ENCODE measurements around the gene TYR. TPM values are rescaled to one million over a fixed set of nuclear protein-coding genes. Genes with fewer than 3 reads are reported as not detected.

Gene TYR
- polyA plus RNA-seq (2012; ENCODE audit: missing spikeins) = not detected

GRCh38 chr11:89177691-89178231, at the start of gene TYR:
Gene TYR (plus strand): TSS chr11:89177875. CDS start chr11:89177954, 79 bp downstream.
- FAIRE-seq = no peak
- no peak for TF ChIP-seq TAF1 (IDR thresholded peaks at IDR 0.05; ENCODE audit: borderline replicate concordance, low read depth, low read length)
- no peak for TF ChIP-seq POLR2AphosphoS5 (IDR thresholded peaks at IDR 0.05; ENCODE audit: low read depth, low read length)
- TF ChIP-seq POLR2A (IDR thresholded peaks at IDR 0.05; ENCODE audit: low read depth, low read length) = no peak
- DNase-seq (ENCODE audit: insufficient read length) = no peak

GRCh38 chr11:89136606-89137005, 41.1 kb upstream of the TYR start:
- no peak for TF ChIP-seq POLR2AphosphoS5 (IDR thresholded peaks at IDR 0.05; ENCODE audit: low read depth, low read length)
- no peak for TF ChIP-seq TAF1 (IDR thresholded peaks at IDR 0.05; ENCODE audit: borderline replicate concordance, low read depth, low read length)
- no peak for TF ChIP-seq POLR2A (IDR thresholded peaks at IDR 0.05; ENCODE audit: low read depth, low read length)
- DNase-seq (ENCODE audit: insufficient read length) (no peak), FAIRE-seq (no peak)

GRCh38 chr11:89147229-89147628, 30.4 kb upstream of the TYR start:
- DNase-seq (ENCODE audit: insufficient read length) (no peak), FAIRE-seq (peak; percentile 40)
- TF ChIP-seq POLR2A (IDR thresholded peaks at IDR 0.05; ENCODE audit: low read depth, low read length) (no peak), TAF1 (IDR thresholded peaks at IDR 0.05; ENCODE audit: borderline replicate concordance, low read depth, low read length) (no peak), POLR2AphosphoS5 (IDR thresholded peaks at IDR 0.05; ENCODE audit: low read depth, low read length) (no peak)

GRCh38 chr11:89159974-89160373, 17.7 kb upstream of the TYR start:
- DNase-seq (ENCODE audit: insufficient read length) (no peak), FAIRE-seq (no peak)
- TF ChIP-seq POLR2AphosphoS5 (IDR thresholded peaks at IDR 0.05; ENCODE audit: low read depth, low read length) (no peak), TAF1 (IDR thresholded peaks at IDR 0.05; ENCODE audit: borderline replicate concordance, low read depth, low read length) (no peak), POLR2A (IDR thresholded peaks at IDR 0.05; ENCODE audit: low read depth, low read length) (no peak)

- TF ChIP-seq POLR2AphosphoS5 (IDR thresholded peaks at IDR 0.05; ENCODE audit: low read depth, low read length) = no peak
- TF ChIP-seq POLR2A (IDR thresholded peaks at IDR 0.05; ENCODE audit: low read depth, low read length) = no peak
- TF ChIP-seq TAF1 (IDR thresholded peaks at IDR 0.05; ENCODE audit: borderline replicate concordance, low read depth, low read length) = no peak
- no peak for DNase-seq (ENCODE audit: insufficient read length)
- no peak for FAIRE-seq
These were observed 15.7 kb upstream of the TYR start for GRCh38 chr11:89161949-89162348.

GRCh38 chr11:89163686-89164085, 14.0 kb upstream of the TYR start:
- TF ChIP-seq TAF1 (IDR thresholded peaks at IDR 0.05; ENCODE audit: borderline replicate concordance, low read depth, low read length) (no peak), POLR2A (IDR thresholded peaks at IDR 0.05; ENCODE audit: low read depth, low read length) (no peak), POLR2AphosphoS5 (IDR thresholded peaks at IDR 0.05; ENCODE audit: low read depth, low read length) (no peak)
- FAIRE-seq (no peak), DNase-seq (ENCODE audit: insufficient read length) (no peak)

GRCh38 chr11:89168396-89168795, 9.3 kb upstream of the TYR start:
- DNase-seq (ENCODE audit: insufficient read length) (no peak), FAIRE-seq (no peak)
- TF ChIP-seq TAF1 (IDR thresholded peaks at IDR 0.05; ENCODE audit: borderline replicate concordance, low read depth, low read length) = no peak

GRCh38 chr11:89175796-89176195, 1.9 kb upstream of the TYR start:
- FAIRE-seq (no peak), DNase-seq (ENCODE audit: insufficient read length) (no peak)
- TF ChIP-seq POLR2AphosphoS5 (IDR thresholded peaks at IDR 0.05; ENCODE audit: low read depth, low read length) (no peak), TAF1 (IDR thresholded peaks at IDR 0.05; ENCODE audit: borderline replicate concordance, low read depth, low read length) (no peak), POLR2A (IDR thresholded peaks at IDR 0.05; ENCODE audit: low read depth, low read length) (no peak)

- DNase-seq (ENCODE audit: insufficient read length) (no peak), FAIRE-seq (no peak)
- TF ChIP-seq POLR2AphosphoS5 (IDR thresholded peaks at IDR 0.05; ENCODE audit: low read depth, low read length) (no peak), POLR2A (IDR thresholded peaks at IDR 0.05; ENCODE audit: low read depth, low read length) (no peak), TAF1 (IDR thresholded peaks at IDR 0.05; ENCODE audit: borderline replicate concordance, low read depth, low read length) (no peak)
These were observed 737 bp upstream of the TYR start for GRCh38 chr11:89176938-89177337.

- no peak for FAIRE-seq
- no peak for TF ChIP-seq POLR2AphosphoS5 (IDR thresholded peaks at IDR 0.05; ENCODE audit: low read depth, low read length)
- no peak for TF ChIP-seq POLR2A (IDR thresholded peaks at IDR 0.05; ENCODE audit: low read depth, low read length)
- no peak for TF ChIP-seq TAF1 (IDR thresholded peaks at IDR 0.05; ENCODE audit: borderline replicate concordance, low read depth, low read length)
- DNase-seq (ENCODE audit: insufficient read length) = no peak
These were observed 3.4 kb downstream of the TYR start for GRCh38 chr11:89181111-89181510.

- FAIRE-seq (no peak), DNase-seq (ENCODE audit: insufficient read length) (no peak)
- TF ChIP-seq TAF1 (IDR thresholded peaks at IDR 0.05; ENCODE audit: borderline replicate concordance, low read depth, low read length) = no peak
- no peak for TF ChIP-seq POLR2AphosphoS5 (IDR thresholded peaks at IDR 0.05; ENCODE audit: low read depth, low read length)
- no peak for TF ChIP-seq POLR2A (IDR thresholded peaks at IDR 0.05; ENCODE audit: low read depth, low read length)
These were observed 5.3 kb downstream of the TYR start for GRCh38 chr11:89182773-89183518.

- FAIRE-seq (no peak), DNase-seq (ENCODE audit: insufficient read length) (no peak)
- no peak for TF ChIP-seq TAF1 (IDR thresholded peaks at IDR 0.05; ENCODE audit: borderline replicate concordance, low read depth, low read length)
- TF ChIP-seq POLR2A (IDR thresholded peaks at IDR 0.05; ENCODE audit: low read depth, low read length) = no peak
These were observed 6.3 kb downstream of the TYR start for GRCh38 chr11:89184021-89184420.
